ENCODE data around the gene SESN2.

Gene SESN2

DNA sequence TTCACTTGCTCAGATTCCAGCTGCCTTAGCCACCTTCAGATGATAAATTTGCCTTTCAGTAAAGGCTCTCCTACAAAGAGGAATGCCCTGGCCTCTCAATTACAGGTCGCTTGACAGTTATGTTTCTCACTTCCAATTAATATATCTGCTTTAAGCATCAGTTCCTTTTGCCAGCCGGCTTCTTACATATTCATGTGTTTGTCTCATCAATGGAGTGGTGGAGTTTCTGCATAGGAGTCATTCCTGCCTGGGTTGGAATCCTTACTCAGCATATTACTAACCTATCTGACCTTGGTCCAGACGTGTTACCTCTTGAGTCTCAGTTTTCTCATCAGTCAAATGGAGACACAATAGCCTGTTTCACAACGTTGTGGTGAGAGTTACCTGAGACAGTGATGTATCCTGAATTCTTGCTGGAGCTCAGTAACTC is 9.4 kb upstream of the SESN2 start:
- no peak for DNase-seq

DNA sequence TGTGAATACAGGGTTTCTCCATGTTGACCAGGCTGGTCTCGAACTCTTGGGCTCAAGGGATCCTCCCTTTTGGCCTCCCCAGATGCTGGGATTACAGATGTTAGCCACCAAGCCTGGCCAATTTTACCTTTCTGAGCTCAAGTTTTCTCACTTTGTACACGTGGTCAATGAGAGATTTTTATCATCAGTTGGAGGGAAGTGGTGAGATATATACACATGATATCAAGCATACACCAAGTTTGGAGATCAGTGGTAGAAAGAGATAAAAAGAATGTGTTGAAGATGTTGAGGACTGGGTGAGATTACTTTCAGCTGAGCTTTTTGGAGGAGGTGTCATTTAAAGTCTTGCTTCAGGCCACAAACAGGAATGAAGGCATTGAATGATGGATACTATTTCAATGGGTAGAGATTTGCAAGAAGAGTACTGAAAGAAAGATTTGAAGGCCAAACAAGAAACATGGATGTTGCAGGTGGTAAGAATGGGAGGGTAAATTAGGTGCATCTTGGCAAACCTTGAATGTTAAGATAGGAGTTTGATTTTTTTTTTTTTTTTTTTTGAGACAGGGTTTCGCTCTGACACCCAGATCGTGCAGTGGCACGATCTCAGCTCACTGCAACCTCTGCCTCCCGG is 3.0 kb upstream of the SESN2 start:
- no peak for DNase-seq

DNA sequence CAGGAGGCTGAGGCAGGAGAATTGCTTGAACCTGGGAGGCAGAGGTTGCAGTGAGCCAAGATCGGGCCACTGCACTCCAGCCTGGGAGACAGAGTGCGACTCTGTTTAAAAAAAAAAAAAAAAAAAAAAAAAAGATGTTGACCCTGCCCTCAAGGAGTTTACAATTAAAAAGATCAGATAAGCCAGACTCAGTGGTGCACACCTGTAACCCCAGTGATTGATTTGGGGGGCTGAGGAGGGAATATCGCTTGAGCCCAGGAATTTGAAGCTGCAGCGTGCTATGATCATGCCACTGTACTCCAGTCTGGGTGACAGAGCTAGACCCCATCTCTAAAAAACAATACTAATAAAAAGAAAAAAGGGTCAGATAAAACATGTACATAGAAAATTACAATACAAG is 1.6 kb upstream of the SESN2 start:
- DNase-seq: no peak

DNA sequence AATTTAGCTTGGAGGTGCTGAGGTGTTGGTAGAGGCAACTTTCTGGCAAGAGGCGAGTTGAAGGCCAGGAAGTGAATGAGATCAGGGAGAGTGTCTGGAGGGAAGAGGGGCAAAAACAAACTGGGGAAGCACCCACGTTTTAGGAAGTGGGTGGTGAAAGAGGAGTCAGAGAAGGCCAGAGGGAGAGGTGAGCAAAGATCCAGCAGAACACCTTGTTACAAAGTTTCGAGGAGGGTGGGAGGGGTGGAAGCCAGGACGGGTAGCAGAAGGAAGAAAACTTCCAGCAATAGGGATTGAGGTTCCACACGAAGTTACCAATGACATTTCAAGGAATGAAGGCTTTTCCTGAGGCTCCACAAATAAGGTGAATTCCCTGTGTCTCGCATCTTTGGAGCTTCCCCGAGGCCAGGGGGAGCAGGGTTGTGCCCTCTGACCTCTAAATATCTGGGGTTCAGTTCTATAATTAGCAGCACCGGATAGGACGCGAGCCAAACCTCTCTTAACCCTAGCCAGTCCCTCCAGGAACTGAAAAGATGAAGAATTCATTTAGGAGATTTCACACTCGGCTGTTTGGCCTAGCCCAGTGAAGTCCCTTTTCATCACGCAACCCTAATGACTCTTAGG is 578 bp upstream of the SESN2 start:
- peak; percentile 27 for DNase-seq

DNA sequence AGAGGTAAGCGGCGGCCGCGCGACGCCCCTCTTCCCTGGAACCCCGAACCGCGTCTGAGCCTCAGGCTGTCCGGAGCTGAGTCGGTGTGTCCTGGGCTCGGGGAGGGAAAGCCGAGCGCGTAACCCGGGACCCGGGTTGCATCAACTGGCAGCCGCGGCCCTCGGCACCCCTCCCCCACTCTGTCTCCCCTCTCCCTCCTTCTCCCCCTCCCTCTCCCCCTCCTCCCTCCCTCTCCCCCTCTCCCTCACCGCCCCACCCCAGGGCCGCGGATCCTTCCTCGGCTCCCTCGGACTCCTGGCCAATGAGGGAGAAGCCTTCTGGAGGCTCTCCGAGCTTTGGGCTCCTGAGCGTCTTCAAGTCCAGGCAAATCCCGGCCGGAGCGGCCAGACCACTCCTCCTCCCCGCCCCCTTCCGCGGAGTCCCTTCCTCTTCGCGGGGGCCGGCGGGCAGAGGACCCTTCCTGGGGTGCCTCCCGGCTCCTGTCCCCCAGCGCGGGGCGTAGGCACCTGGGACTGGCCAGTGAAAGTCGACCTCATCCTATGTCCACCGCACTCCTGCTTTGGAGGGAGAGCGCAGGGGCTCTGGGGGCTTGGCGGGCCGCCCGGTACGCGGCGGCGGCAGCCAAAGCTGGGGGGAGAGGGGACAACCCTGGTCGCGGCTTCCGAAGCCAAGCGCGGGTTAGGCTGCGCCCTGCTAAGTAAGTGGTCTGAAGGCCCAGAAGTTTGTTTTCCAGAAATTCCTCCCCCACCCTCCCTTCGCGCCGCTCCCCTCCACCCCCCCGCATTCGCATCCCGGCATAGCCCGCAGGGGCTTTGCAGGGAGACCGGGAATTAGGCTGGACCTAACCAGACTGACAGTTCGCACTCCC is 850 bp downstream of the SESN2 start:
- peak; percentile 84 for DNase-seq

DNA sequence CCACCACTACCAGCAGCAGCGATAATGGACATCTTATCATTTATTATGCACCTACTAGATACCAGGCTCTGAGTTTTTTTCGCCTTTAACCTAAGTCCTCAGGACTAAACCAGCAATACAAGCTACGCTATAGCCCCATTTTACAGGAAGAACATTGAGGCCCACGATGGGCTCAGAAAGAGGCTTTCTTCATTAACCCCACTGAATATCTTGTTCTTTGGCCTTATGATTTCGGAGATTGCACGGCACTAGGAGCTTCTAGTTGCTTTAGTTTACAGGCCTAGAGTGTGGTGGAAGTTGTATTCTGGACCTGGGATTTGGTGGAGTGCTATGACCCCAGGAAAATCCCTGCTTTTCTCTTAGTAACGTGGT is 1.5 kb downstream of the SESN2 start:
- no peak for DNase-seq

DNA sequence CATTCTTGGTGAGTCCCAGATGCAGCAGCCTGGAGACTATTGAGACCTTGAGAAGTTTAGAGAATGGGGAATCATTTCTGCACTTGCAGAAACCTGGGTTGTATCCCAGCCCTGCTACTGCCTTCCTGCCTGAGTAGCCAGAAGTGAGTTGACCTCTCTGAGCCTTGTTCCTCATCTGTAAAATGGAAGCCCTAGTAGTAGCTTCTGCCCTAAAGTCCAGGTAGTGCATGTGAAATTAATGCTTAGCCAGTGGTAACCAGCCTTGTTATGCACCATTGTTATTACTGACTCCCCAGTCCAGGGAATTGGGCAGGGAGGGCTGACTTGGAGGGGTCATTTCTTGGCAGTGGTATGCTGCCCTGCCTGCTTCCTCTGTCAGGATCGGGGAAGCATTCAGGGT is 5.6 kb downstream of the SESN2 start:
- DNase-seq: no peak

DNA sequence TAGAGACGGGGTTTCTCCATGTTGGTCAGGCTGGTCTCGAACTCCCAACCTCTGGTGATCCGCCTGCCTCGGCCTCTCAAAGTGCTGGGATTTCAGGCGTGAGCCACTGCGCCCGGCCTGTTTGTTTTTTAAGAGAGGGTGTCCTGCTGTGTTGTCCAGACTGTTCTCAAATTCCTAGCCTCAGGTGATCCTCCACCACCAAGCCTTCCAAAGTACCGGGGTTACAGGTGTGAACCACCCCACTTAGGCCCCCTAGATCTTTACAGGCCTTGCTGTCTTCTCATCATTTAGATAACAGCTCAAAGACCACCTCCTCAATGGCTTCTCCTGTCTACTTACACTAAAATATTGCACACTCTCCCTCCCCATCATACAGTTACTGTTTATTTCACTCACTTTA is 6.3 kb downstream of the SESN2 start:
- no peak for DNase-seq

DNA sequence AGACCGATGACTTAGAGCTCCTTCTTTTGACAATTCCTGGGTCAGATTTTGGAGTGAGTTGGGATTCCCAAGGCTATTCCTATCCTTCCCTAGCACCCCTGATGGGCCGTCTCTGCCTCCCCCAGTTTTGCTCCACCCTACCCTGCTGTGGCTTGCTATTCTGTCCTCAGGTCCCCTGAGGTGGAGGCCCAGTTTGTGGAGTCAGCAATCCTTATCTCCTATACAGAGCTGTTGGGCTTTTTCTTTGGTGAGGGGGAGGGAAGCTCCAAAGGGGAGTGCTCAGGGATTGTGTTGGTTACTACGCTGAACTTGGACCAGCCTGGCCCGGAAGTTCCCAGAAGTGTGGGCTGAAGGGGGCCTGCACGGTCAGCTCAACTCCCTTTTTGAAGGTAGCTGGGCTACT is 7.6 kb downstream of the SESN2 start:
- DNase-seq: no peak

DNA sequence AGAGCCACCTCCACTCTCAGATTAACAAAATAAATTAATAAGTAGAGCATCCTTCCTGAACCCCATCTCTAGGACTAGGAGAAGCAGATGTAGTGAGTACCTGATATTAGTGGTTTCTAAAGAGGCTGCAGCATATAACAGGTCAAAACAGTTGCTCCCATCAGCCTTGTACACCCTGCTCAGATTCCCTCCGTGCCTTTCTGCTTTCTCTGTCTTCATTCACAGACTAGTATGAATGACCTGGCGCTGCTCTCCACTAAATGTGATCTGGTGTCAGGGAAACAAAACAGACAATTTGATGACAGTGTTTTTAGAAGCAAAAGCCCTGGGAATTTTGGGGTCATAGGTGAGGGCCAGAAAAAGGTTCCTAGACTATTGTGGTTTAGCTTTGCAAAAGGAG is 8.3 kb downstream of the SESN2 start:
- DNase-seq: no peak

DNA sequence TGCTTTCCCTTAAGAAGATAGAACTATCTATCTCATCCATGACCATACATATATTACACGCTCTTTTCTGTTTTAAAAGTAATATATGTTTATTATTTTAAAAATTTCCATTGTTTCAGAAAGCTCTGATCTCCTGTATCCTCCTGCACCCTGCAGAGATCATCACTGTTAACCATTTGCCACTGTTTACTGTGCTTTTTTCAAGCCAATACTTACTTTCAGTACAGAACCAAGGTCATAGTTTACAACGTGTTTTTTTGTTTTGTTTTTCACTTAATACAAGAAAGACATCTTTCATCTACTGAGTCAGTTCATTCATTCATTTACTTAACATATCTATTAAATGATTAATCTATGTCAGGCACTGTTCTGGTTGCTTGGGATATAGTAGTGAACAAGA is 10.2 kb downstream of the SESN2 start:
- no peak for DNase-seq

DNA sequence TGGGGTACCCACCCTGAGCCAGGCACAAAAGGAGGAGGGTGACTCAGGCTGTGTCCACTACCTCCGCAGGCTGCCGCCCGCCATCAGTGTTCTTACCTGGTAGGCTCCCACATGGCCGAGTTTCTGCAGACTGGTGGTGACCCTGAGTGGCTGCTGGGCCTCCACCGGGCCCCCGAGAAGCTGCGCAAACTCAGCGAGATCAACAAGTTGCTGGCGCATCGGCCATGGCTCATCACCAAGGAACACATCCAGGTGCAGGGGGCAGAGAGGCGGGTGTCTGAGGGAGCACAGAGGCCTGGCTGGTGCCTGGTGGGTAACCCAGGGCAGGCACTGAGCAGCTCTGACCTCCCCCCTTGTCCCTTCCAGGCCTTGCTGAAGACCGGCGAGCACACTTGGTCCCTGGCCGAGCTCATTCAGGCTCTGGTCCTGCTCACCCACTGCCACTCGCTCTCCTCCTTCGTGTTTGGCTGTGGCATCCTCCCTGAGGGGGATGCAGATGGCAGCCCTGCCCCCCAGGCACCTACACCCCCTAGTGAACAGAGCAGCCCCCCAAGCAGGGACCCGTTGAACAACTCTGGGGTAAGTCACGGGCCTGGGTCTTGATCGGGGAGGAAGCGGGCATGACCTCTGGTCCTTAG is 13.0 kb downstream of the SESN2 start:
- DNase-seq: no peak

DNA sequence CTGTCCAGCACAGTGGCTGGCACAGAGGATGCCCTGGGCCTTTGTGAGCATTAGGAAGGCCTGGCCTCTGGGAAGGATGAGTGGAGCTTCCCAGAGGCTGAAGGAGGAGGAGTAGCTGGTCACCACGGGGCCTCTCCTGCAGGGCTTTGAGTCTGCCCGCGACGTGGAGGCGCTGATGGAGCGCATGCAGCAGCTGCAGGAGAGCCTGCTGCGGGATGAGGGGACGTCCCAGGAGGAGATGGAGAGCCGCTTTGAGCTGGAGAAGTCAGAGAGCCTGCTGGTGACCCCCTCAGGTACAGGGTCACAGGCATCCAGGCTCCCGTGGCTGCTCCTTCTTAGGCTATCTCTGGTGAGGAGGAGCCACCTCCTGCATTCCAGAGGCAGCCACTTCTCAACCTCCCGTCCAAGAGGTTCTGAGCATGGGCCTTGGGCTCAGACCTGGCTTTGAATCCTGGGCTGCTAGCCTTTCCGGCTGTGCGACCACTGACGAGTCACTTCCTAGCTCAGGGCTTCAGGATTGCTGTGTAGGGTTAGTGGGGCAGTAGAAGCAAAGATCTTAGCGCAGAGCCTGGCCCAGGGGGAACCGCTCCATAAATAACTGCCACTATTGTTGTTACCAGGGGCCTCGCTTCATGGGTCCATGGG is 14.0 kb downstream of the SESN2 start:
- no peak for DNase-seq

DNA sequence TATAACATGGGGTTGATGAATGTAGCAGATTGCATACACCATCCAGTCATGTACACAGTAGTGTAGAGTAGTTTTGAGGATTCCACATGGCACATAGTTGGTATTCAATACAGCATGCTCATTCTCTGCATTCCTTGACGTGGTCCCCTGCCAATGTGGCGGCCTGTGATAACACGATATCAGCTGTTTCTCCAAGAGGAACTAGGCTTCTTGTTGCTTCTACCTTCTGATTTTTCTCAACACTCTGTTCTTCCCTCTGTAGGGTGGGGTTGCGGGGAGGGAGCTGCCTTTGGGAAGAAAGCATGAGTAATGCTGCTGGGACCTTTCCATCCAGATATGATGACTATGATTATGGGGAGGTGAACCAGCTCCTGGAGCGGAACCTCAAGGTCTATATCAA is 19.4 kb downstream of the SESN2 start:
- DNase-seq: no peak

DNA sequence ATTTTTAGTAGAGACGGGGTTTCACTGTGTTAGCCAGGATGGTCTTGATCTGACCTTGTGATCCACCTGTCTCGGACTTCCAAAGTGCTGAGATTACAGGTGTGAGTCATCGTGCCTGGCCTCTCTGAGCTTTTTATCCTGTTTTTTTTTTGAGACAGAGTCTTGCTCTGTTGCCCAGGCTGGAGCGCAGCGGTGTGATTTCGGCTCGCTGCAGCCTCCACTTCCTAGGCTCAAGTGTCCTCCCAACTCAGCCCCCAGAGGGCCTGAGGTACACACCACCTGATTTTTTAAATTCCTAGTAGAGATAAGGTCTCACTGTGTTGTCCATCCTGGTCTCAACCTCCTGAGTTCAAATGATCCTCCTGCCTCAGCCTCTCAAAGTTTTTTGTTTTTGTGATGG is 20.4 kb downstream of the SESN2 start:
- no peak for DNase-seq

DNA sequence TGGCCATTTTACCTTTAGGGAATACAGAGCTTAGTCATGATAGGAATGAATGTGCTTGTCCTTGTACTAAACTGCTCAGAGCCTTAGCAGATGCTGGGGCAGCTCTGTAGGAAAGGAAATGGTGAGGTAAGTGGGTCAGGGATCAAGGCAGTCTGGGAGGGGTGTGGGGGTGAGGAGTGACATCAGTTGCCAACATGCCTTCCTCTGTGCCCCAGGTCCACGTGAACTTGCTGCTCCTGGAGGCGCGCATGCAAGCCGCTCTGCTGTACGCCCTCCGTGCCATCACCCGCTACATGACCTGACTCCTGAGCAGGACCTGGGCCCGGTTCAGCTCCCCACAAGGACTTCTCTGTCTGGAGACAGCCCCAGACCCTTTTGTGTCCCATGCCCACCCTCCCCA is 21.2 kb downstream of the SESN2 start:
- no peak for DNase-seq

DNA sequence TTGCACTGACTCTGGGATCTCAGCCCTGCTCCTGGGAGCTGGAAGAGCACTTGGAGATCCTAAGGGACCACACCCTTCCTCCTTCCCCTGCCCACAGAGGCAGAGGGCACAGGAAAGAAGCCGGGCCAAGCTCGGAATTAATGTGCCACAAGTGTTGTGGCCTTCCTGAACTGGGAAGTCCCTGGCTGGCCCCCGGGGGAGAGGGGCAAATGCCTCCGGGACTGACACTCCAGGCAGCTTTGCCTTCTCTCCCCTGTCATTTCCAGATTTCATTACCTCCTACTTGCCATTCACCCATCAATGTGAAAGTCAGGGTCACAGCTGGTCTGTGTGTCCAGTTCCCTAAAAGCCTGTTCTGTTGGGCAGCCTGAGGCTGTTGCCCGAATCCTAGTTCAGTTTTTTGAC is 21.7 kb downstream of the SESN2 start:
- no peak for DNase-seq

DNA sequence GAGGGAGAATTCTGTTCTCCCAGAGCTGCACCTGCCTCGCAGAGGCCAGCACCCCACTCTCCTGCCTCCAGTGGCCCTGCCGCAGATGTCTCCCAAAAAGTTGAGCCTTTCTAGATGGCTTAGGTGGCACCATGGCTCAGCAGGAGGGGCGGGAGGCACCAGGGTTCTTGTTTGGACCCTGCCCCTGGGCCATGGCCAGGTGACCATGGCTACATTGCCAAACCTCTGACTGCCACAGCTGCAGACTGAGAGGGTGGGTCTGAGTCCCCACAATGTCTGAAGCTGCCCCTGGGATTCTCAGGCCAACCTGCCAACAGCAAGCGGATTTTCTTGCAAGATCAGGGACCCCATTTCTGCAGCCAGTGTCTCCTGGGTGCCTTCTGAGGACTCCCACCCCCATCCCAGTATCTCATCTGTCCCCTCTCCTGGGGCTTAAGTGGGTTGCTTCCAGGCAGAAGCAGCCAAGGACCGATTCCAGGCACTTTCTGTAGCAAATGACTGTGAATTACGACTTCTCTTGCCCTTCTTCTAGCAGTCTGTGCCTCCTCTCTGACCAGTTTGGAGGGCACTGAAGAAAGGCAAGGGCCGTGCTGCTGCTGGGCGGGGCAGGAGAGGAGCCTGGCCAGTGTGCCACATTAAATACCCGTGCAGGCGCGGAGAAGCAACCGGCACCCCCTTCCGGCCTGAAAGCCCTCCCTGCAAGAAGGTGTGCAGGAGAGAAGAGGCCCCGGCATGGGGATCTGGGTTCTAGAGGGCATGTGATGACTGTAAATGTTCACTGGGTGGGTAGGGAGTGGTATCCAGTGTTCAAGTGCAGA is 22.5 kb downstream of the SESN2 start:
- no peak for DNase-seq

DNA sequence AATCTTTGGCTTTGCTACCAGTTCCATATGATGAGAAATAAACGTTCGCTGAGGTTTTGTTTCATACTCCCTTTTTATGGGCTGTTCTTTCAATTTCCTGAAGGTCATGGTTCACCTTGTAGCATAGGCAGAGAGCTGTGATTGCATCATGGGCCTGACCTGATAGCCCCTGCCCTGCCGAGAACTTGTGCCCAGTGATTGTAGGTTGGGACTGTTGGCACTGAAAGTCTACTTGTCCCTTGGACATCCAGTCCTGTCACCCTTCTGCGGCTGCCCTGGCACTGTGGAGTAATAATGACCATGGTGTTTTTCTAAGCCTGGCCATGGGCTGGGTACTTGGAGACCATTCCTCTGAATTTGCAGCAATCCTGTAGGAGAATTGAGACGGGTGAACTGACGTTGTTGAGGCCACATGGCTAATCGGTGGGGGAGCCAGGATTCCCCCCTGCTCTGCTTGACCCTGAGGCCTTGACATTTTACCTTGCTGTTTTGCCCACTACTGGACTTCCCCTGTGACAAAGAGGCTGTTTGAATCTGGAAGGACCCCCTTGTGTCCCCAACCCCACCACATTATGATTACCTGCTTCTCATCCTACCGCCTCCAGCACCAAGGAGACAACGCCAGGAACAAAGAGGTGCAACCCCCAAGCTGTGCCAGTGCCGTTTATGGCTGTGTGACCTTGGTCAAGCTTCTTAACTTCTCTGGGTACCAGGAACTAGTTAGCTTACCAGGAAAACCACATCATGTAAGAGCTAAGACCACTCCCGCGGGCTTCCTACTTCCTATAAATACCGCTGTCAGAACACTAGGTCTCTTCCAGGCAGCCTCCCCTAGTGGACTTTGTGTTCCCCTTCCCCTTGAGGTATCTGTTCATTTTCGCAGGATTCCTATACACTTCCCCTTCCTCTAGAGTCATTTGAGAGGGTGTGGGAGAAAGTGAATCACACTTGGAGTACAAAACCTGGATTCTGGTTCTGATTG is 23.4 kb downstream of the SESN2 start:
- DNase-seq: no peak

DNA sequence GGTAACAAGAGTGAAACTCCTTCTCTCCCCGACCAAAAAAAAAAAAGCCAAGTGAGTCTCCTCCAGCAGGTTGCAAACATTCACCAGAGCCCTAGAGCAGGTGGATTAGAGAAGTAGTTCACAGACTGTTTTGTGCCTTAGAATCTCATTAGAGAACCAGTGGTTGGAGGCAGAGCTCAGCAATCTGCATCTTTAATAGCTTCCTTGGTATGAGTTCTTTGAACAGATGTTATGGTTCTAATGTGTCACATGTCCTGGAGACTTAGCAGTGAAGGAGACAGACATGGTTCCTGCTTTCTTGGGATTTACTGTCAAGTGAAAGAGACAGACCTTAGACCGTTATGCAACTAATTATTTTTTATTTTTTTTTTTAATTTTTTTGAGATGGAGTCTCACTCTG is 26.8 kb downstream of the SESN2 start:
- no peak for DNase-seq

DNA sequence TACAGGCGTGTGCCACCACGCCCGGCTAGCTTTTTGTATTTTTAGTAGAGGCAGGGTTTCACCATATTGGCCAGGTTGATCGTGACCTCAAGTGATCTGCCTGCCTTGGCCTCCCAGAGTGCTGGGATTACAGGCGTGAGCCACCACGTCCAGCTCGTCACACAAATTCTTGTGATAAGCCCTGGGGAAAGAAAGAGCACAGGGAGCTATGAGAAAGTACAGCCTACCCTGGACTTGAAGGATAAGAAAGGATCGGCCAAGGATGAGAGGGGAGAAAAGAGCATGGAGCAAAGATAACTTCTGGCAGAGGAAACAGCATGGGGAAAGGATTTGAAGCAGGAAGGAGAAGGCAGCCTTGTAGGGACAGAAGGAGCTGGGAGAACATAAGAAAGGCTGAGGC is 29.2 kb downstream of the SESN2 start:
- DNase-seq: no peak
